Liver (tissue), 9 donors: ENCODE results near the gene ADGRA1. TPM values are rescaled to one million over a fixed set of nuclear protein-coding genes. Genes with fewer than 3 reads are reported as not detected.

Experiments used
- DNase-seq: peaks from one replicate; pipeline ENCODE4 v3.0.0-alpha.2; 2017; ENCODE audit warnings: low spot score
- H3K27ac ChIP-seq, 2 donors: one replicate each; pipeline ENCODE4 v1.7.0; 2013; ENCODE audit warnings: inconsistent platforms in 2 of 2, low read length in 2 of 2, control low read depth in 1 of 2, low read depth in 1 of 2, mild to moderate bottlenecking in 1 of 2
- H3K27me3 ChIP-seq, 4 donors: one replicate each; pipeline versions ENCODE4 v1.6.1 to v1.7.0; 2013; ENCODE audit warnings: low read length in 3 of 4, inconsistent platforms in 1 of 4, mild to moderate bottlenecking in 1 of 4, moderate library complexity in 1 of 4; ENCODE audit not compliant: control insufficient read depth in 4 of 4, insufficient read depth in 4 of 4
- H3K36me3 ChIP-seq, 4 donors: one replicate each; pipeline versions ENCODE4 v1.6.1 to v1.7.0; 2013; ENCODE audit warnings: low read length in 3 of 4, mild to moderate bottlenecking in 3 of 4, low read depth in 1 of 4, moderate library complexity in 1 of 4; ENCODE audit not compliant: control insufficient read depth in 4 of 4, insufficient read depth in 3 of 4
- H3K4me1 ChIP-seq, 4 donors: one replicate each; pipeline versions ENCODE4 v1.6.1 to v1.7.0; 2013; ENCODE audit warnings: low read length in 3 of 4, mild to moderate bottlenecking in 3 of 4, moderate library complexity in 1 of 4; ENCODE audit not compliant: control insufficient read depth in 4 of 4, insufficient read depth in 4 of 4
- H3K4me3 ChIP-seq, 3 donors: one replicate each; pipeline versions ENCODE4 v1.6.1 to v1.7.0; 2013; ENCODE audit warnings: low read length in 3 of 3, control low read depth in 1 of 3, low read depth in 1 of 3, mild to moderate bottlenecking in 1 of 3
- H3K9ac ChIP-seq, 2 donors: one replicate each; pipeline ENCODE4 v1.7.0; 2013; ENCODE audit warnings: low read length in 2 of 2, mild to moderate bottlenecking in 2 of 2, moderate library complexity in 2 of 2, control low read depth in 1 of 2, low read depth in 1 of 2
- H3K9me3 ChIP-seq, 4 donors: one replicate each; pipeline versions ENCODE4 v1.6.1 to v1.7.0; 2013; ENCODE audit warnings: low read length in 3 of 4; ENCODE audit not compliant: control insufficient read depth in 4 of 4
- CTCF ChIP-seq: fragments of 150-350 bp; IDR thresholded peaks from 2 replicates; pipeline ENCODE4 v1.5.1; 2017; ENCODE audit warnings: improper control_type of control experiment, low read depth, low read length; ENCODE audit not compliant: missing input control
- EGR1 ChIP-seq, 2 donors: IDR thresholded peaks; 2 replicates each; pipeline ENCODE4 v1.6.1; 2016 to 2018; ENCODE audit warnings: antibody characterized with exemption in 2 of 2, low read depth in 2 of 2
- FOXA2 ChIP-seq: IDR thresholded peaks from 2 replicates; pipeline ENCODE4 v1.6.1; 2016; ENCODE audit warnings: antibody characterized with exemption
- HNF4A ChIP-seq, 2 donors: conservative IDR thresholded peaks; 2 replicates each; pipeline ENCODE4 v1.6.1; 2016; ENCODE audit warnings: antibody characterized with exemption in 2 of 2, mild to moderate bottlenecking in 2 of 2
- JUND ChIP-seq, 2 donors: IDR thresholded peaks; 2 replicates each; pipeline ENCODE4 v1.6.1; 2016; ENCODE audit warnings: antibody characterized with exemption in 2 of 2
- RAD21 ChIP-seq, 2 donors: IDR thresholded peaks; 2 replicates each; pipeline ENCODE4 v1.6.1; 2016; ENCODE audit warnings: antibody characterized with exemption in 2 of 2, mild to moderate bottlenecking in 2 of 2
- REST ChIP-seq: IDR thresholded peaks from 2 replicates; pipeline ENCODE4 v1.6.1; 2016; ENCODE audit warnings: antibody characterized with exemption, mild to moderate bottlenecking
- SP1 ChIP-seq: IDR thresholded peaks from 2 replicates; pipeline ENCODE4 v1.6.1; 2018; ENCODE audit warnings: antibody characterized with exemption, mild to moderate bottlenecking
- ZBTB33 ChIP-seq: IDR thresholded peaks from 2 replicates; pipeline ENCODE4 v1.6.1; 2016; ENCODE audit warnings: antibody characterized with exemption
- WGBS: extraction: QIAGEN DNeasy Blood & Tissue Kit; methylation state at CpG from one replicate; pipeline ENCODE4 v1.1.7; 2013; 5-methylcytosine and 5-hydroxymethylcytosine counted together
- polyA plus RNA-seq, 2 donors: library from polyadenylated mRNA; stranded (reverse) in 1 of 2; unstranded in 1 of 2; fragments of 200-250 nt in 1 of 2; fragments of >200 nt in 1 of 2; fragmentation: Nextera tagmentation in 1 of 2; extraction: Ambion mirVana in 1 of 2; gene quantifications; one replicate each; pipeline versions ENCODE4 v1.2.1 to v1.2.3, GENCODE V29; 2013 to 2015
- total RNA-seq, 2 donors: library from RNA; depleted of rRNA; stranded (reverse); fragments of >200 nt; gene quantifications; one replicate each; pipeline ENCODE4 v1.2.3, GENCODE V29; 2014
- donor health status: healthy.
- donor health status: healthy.
- donor health status: healthy.
- donor health status: healthy.
- donor health status: healthy.

Gene ADGRA1
- total and polyA plus RNA-seq, 4 donors = 0.08 to 0.70 (median 0.12) TPM; not detected in 1

GRCh38 chr10:133123050-133123745 is 35.5 kb downstream of the ADGRA1 start:
- Histone ChIP-seq H3K9me3 (peaks cover 0 to 3% (median 0%) of the 10 kb centered on the region in 4 donors), H3K27ac (no peak overlapping the region), H3K4me1 (no peaks in the 10 kb centered on the region), H3K4me3 (no peak overlapping the region), H3K27me3 (no peaks in the 10 kb centered on the region), H3K36me3 (no peaks in the 10 kb centered on the region), H3K9ac (no peak overlapping the region)
- no peak for DNase-seq
- WGBS = 81% methylated on average over 39 of the region's 39 CpGs
- no peak for TF ChIP-seq HNF4A (conservative IDR thresholded peaks at IDR 0.05)
- TF ChIP-seq FOXA2 = no peak
- no peak for TF ChIP-seq REST
- no peak for TF ChIP-seq EGR1 (IDR thresholded peaks at IDR 0.05; ENCODE audit: low read depth in 2 of 2)
- TF ChIP-seq RAD21 (IDR thresholded peaks at IDR 0.05) = no peak

- Histone ChIP-seq H3K27ac (no peak overlapping the region), H3K9ac (no peak overlapping the region), H3K9me3 (peaks cover 0 to 1% (median 0%) of the 10 kb centered on the region in 4 donors), H3K4me3 (no peak overlapping the region), H3K27me3 (no peaks in the 10 kb centered on the region), H3K4me1 (no peaks in the 10 kb centered on the region), H3K36me3 (no peaks in the 10 kb centered on the region)
- WGBS = 80% methylated on average over 23 of the region's 23 CpGs
- TF ChIP-seq ZBTB33 (no peak), HNF4A (conservative IDR thresholded peaks at IDR 0.05) (no peak), SP1 (no peak)
- DNase-seq = no peak
Measured at GRCh38 chr10:133123746-133124356, 36.1 kb downstream of the ADGRA1 start.

- no peak for TF ChIP-seq JUND (IDR thresholded peaks at IDR 0.05)
- TF ChIP-seq CTCF = peak; percentile 42
- H3K4me3 ChIP-seq = no peak overlapping the region
- no peaks in the 10 kb centered on the region for H3K27me3 ChIP-seq
- no peak overlapping the region for H3K27ac ChIP-seq
- no peaks in the 10 kb centered on the region for H3K36me3 ChIP-seq
- no peak for DNase-seq
- no peaks in the 10 kb centered on the region for H3K4me1 ChIP-seq
- H3K9me3 ChIP-seq = no peaks in the 10 kb centered on the region
- H3K9ac ChIP-seq = no peak overlapping the region
- WGBS = 48% methylated on average over 58 of the region's 58 CpGs
Measured at GRCh38 chr10:133124357-133125211, 36.9 kb downstream of the ADGRA1 start.
